VCaP (cell line): Measurements from ENCODE around the gene PPIL6.

Experiments
- H3K27ac ChIP-seq: fragments of 450-650 bp; 2 replicates; pipeline ENCODE4 v1.5.1; 2017
- CTCF ChIP-seq: fragments of 450-650 bp; conservative IDR thresholded peaks from 2 replicates; pipeline ENCODE4 v1.5.1; 2017; ENCODE audit warnings: mild to moderate bottlenecking, moderate library complexity

PPIL6 gene

GRCh38 chr6:109411034-109411433, 29.4 kb downstream of the PPIL6 start:
- H3K27ac ChIP-seq: no peak overlapping the region
- no peak for TF ChIP-seq CTCF

DNA sequence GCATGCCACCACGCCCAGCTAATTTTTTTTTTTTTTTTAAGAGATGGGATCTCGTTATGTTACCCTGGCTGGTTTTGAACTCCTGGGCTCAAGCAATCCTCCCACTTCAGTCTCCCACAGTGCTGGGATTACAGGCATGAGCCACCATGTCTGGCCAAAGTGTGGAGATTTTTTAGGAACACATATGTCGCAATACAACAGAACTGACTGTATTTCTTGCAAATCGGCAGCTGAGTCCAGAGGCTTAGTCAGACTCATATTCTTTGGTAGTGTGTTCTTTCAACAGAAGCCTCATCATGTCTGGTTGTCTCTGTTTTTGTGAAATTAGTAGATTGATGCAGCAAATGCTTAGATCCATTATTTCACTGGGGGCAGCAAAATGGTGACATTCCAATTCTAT, 34.2 kb downstream of the PPIL6 start:
- TF ChIP-seq CTCF: no peak
- no peak overlapping the region for H3K27ac ChIP-seq

DNA sequence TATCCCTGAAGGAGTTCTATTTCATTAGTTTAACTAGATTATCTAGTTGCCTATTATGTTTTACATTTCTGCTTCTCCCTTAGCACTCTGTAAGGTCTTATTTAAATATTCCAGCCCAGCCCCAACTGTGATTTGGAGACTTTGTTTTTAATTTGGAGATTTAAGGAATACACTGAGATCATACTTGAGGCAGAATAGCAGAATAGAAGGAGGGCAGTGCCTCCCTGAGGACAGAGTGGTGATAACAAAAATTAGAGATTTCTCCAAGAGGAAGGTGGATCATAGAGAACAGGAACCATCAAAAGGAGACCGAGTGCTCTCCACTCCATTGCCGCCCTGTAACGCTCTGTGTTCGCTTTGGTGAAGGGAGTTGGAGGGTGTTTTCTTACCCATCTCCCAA, 43.4 kb downstream of the PPIL6 start:
- TF ChIP-seq CTCF: peak; percentile 68
- H3K27ac ChIP-seq: no peak overlapping the region

- H3K27ac ChIP-seq: no peak overlapping the region
- TF ChIP-seq CTCF: no peak
These were observed 44.2 kb downstream of the PPIL6 start for GRCh38 chr6:109396046-109396718.

GRCh38 chr6:109393886-109394281, 46.5 kb downstream of the PPIL6 start:
- H3K27ac ChIP-seq: no peak overlapping the region

GRCh38 chr6:109393157-109393885, 47.1 kb downstream of the PPIL6 start:
- no peak for TF ChIP-seq CTCF
- H3K27ac ChIP-seq: no peak overlapping the region

More at GRCh38 chr6:109393886-109394281, 46.5 kb downstream of the PPIL6 start:
- TF ChIP-seq CTCF: no peak

GRCh38 chr6:109389650-109390274, 50.7 kb downstream of the PPIL6 start:
- no peak for TF ChIP-seq CTCF

More at GRCh38 chr6:109389650-109390274, 50.7 kb downstream of the PPIL6 start:
- no peak overlapping the region for H3K27ac ChIP-seq
